ENCODE data around the gene PRKCE.
A peak's percentile ranks its signal among the peaks of the same experiment; 100 is the strongest.
"Not testable (repeated sequence)": the region's sequence is repeated elsewhere in the genome, so short reads cannot be mapped to it uniquely, and the experiment has no call there.

PRKCE gene

GRCh38 chr2:45843136-45843535 lies 191.7 kb downstream of the PRKCE start:
- peak; percentile 44 to 73 for DNase-seq

- no peak for DNase-seq
Observed at GRCh38 chr2:45844796-45845457, 193.5 kb downstream of the PRKCE start.

GRCh38 chr2:45845566-45845965 lies 194.1 kb downstream of the PRKCE start:
- no peak for DNase-seq

GRCh38 chr2:45849491-45850283 lies 198.2 kb downstream of the PRKCE start:
- DNase-seq, result peak; percentile 42 to 69

GRCh38 chr2:45850558-45850957 lies 199.1 kb downstream of the PRKCE start:
- DNase-seq, result no peak

- no peak for DNase-seq
Observed at GRCh38 chr2:45851111-45851510, 199.6 kb downstream of the PRKCE start.

GRCh38 chr2:45851576-45852304 lies 200.3 kb downstream of the PRKCE start:
- DNase-seq, result peak in 1 of 2 experiments; percentile 37

GRCh38 chr2:45852450-45853150 lies 201.1 kb downstream of the PRKCE start:
- DNase-seq, result no peak

GRCh38 chr2:45855374-45855773 lies 203.9 kb downstream of the PRKCE start:
- no peak for DNase-seq

GRCh38 chr2:45856391-45857274 lies 205.2 kb downstream of the PRKCE start:
- DNase-seq, result no peak

- no peak for DNase-seq
Observed at GRCh38 chr2:45857275-45857609, 205.8 kb downstream of the PRKCE start.

- DNase-seq, result no peak
Observed at GRCh38 chr2:45857867-45858520, 206.5 kb downstream of the PRKCE start.

- not testable (repeated sequence) for DNase-seq
Observed at GRCh38 chr2:45858872-45859271, 207.4 kb downstream of the PRKCE start.

GRCh38 chr2:45859682-45860081 lies 208.2 kb downstream of the PRKCE start:
- no peak for DNase-seq

- DNase-seq, result peak in 1 of 2 experiments; percentile 25
Observed at GRCh38 chr2:45860136-45861121, 209.0 kb downstream of the PRKCE start.

GRCh38 chr2:45862843-45863242 lies 211.4 kb downstream of the PRKCE start:
- DNase-seq, result no peak

GRCh38 chr2:45864121-45864520 lies 212.6 kb downstream of the PRKCE start:
- no peak for DNase-seq

GRCh38 chr2:45867349-45867748 lies 215.9 kb downstream of the PRKCE start:
- no peak for DNase-seq

- no peak for DNase-seq
Observed at GRCh38 chr2:45867800-45868199, 216.3 kb downstream of the PRKCE start.

GRCh38 chr2:45869165-45869501 lies 217.7 kb downstream of the PRKCE start:
- DNase-seq, result no peak

Data from NCI-H446 (cell line).